ENCODE results near the gene THAP6.
"Not testable (repeated sequence)": the region's sequence is repeated elsewhere in the genome, so short reads cannot be mapped to it uniquely, and the experiment has no call there.

THAP6 gene

GRCh38 chr4:75514131-75514948 lies at the start of gene THAP6, which contains the start of gene RCHY1:
Gene THAP6 (plus strand): TSS chr4:75514473. CDS start chr4:75515453, 980 bp downstream.
Gene RCHY1 (minus strand): TSS chr4:75514403. CDS start chr4:75514286, 117 bp downstream.
- peak; percentile 94 for DNase-seq

DNA sequence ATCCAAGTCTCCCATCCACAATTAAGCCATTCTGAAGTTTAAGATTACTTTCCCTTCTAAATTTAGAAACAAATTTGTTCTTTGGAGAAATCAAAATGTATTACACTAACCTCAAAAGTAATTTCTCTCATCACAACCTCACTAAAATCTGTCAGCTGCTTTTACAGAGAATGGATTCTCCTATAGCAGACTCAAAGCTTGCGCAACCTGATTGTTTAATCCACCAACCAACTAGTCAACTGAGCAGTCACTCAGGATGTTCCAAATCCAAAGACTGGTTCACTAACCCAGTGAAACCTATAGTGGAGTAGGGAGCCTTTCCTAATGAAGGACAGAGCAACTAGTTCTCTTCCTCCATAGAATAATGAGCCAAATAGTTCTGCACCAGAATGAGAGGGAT lies 44.4 kb upstream of the THAP6 start:
- DNase-seq = no peak

DNA sequence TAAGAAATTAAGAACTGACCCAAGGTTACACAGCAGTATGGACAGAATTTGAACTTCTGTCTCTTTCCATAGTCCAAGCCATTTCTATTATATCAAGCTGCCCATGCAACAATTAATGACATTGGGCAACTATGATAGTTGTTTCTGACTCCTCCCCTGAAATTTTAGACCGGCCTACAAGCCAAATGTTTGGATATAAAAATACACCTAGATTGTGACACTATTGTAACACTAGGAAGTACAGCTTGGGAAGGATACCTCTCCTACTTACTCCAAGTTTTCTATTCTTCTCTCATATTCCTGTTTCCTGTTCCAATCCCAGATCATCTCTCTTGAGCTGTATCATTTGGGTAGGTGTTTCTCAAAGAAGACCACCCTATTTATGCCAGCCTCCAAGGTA lies 43.5 kb upstream of the THAP6 start:
- DNase-seq = no peak

- DNase-seq = no peak
Measured at GRCh38 chr4:75477201-75477600, 37.1 kb upstream of the THAP6 start.

DNA sequence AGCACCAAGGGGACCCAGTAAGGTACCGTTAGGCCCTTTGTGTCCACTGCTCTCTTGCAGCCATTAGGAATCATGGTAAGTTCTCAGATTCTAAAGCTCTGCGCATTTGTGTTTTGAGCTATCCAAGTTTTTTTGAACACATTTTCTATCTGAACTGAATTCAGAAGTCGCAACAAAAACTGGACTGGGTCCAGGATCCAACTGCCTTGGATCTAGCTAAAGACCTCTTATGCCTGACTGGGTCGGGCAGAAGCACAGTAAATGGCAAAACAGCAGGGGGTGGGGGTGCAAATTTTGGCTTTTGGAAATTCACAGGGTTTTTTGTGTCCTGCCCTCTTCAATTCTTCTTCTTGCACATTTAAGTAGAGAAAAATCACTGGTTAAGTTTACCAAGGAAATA lies 30.1 kb upstream of the THAP6 start:
- no peak for DNase-seq

- DNase-seq = no peak
Measured at GRCh38 chr4:75490155-75490554, 24.1 kb upstream of the THAP6 start.

DNA sequence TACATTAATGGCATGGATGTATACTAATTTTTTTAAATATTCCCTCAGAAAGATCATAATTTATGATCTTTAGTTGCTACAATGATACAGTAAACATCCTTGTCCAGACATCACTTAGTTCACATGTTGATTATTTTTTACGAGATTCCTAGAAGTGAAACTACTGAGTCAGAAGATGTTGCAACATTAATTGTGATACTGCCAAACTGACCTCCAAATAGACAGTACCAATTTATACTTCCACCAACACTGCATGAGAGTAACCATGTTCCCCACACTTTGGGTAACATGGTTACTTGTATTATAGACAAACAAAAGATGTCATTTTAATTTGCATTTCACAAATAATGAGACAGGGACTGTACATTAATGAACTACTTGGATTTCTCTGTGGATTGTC lies 19.7 kb upstream of the THAP6 start:
- DNase-seq = peak; percentile 11

- no peak for DNase-seq
Measured at GRCh38 chr4:75495476-75495875, 18.8 kb upstream of the THAP6 start.

GRCh38 chr4:75496406-75496805 lies 17.9 kb upstream of the THAP6 start:
- DNase-seq = no peak

DNA sequence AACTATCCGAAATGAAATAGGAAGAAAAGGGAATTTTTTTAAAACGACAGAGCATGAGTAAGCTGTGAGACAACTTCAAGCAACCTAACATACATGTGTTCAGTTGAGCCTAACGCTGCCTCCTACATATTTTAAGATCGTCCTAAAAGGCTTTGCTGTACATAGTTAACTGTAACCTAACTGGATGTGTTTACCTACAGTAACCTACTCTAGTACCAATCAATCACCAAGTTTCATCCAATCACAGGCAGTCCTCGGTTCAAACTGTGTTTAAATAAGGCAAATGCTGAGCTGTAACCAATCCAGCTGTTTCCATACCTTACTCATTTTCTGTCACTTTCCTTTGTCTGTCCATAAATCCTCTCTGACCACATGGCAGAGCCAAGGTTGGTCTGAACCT lies 17.1 kb upstream of the THAP6 start:
- DNase-seq = no peak

- no peak for DNase-seq
Measured at GRCh38 chr4:75498041-75498440, 16.2 kb upstream of the THAP6 start.

DNA sequence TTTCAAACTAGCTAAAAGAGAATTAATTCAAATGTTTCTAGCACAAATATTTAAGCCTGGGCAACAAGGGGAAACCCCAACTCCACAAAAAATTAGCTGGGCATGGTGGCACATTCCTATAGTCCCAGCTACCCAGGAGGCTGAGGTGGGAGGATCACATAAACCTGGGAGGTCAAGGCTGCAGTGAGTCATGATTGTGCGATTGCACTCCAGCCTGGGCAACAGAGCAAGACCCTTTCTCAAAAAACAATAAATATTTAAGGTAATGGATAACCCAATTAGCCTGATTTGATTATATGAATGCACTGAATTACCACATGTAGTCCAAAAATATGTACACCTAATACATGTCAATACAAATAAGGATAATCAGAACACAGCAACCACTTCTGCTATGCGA lies 14.4 kb upstream of the THAP6 start:
- no peak for DNase-seq

DNA sequence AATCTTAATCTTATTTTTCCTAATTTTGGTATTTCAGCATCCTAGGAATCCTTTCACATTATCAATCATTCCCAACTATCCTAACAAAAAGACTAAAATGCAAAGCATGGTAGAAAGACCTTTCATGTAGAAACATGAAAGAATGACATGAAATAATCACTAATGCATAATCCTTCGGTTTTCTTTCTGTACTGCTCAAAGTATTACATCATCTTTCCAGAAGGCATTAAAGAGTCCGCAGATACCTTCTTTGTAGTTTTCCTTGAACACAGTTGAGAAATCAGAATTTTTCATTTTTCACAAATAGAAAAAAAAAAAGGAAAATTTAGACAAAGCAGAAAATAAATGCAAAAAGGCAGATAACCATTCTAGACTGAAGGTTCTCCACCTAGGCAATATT lies 11.6 kb upstream of the THAP6 start:
- no peak for DNase-seq

DNA sequence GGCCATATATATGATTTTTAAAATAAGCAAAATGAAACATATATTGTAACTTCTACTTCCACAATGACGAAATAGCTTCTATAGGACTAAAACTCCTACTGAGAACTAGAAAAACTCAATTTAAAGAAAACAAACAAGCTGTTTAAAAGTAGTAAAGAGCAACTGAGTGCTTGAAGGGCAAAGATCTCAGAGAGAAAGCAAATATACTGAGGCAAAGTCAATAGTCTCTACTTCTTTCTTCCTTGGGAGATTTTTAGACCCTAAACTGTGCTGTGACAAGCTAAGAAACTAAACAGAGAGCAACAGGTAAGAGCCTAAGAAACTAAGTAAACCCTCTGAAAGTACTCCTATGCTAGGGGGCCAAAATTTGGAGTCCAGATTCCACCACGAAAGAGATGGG lies 8.6 kb upstream of the THAP6 start:
- no peak for DNase-seq

DNA sequence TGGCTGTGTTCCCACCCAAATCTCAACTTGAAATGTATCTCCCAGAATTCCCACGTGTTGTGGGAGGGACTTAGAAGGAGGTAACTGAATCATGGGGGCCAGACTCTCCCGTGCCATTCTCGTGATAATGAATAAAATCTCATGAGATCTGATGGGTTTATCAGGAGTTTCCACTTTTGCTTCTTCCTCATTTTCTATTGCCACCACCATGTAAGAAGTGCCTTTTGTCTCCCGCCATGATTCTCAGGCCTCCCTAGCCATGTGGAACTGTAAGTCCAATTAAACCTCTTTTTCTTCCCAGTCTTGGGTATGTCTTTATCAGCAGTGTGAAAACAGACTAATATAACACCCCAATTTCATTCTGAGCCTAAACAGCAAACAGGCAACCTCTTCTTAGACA lies 4.7 kb upstream of the THAP6 start:
- DNase-seq = not testable (repeated sequence)

- DNase-seq = no peak
Measured at GRCh38 chr4:75511841-75512240, 2.4 kb upstream of the THAP6 start.

DNA sequence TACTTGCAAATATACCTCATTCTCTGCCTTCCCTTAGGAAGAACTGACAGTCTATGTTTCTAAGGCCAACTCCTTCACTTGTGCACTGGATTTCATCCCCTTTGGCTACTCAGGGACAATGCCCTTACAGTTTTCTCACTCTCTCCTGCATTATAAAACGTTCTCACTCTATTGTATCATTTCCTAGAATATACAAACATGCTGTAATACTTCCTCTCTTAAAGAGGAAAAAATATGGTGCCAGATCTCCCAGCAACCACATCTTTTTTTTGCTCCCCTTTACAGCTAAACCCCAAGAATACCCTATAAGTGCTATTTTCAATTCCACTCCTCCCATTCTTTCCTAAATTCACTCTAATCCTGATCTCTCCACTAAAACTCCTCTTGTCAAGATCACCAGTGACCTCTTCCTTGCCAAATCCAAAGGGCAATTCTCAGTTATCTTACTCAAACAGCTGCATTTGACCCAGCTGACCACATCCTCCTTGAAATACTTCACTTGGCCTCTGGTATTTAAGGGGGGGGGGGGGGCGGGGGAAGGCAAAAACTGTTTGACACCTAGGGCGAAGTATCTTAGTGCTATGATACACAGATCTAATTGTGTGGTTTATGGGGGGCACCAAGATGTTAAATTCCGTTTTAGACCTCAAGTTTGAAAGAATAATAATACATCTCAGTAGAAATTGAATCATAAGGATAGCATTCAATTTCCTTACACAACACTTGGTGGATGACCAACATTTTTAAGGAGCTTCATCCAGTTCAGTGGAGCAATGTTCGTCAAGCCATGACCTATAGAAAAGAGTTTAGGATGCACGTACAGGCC lies 1.7 kb upstream of the THAP6 start:
- peak; percentile 58 for DNase-seq

DNA sequence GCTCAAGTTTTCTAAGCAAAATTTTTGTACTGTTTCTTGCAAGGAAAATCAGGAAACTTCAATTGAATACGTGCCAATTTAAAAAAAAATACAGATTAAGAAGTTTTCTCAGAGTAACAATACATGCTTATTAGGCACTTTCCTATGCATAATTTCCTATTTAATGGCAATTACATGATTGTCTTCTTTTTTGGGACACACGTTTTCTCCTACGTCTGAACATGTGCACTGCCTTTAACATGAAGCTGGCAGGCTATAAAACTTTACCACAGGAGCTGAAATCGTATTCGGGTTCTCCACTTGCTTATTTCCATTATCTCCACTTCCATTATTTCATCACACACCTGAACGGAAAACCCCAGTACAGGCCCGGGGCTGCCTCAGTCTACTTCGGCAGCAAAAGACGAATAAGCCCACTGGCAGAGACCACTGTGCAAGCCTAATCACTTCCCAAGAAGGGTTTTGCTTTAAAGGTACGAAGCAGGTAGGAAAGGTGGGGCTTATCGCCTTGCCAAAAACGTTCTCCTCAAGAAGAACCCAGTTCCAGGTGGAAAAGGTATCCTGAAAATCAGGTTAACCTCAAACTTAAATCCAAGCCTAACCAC lies 645 bp upstream of the THAP6 start:
- DNase-seq = no peak

- DNase-seq = no peak
Measured at GRCh38 chr4:75514949-75515612, 808 bp downstream of the THAP6 start.

DNA sequence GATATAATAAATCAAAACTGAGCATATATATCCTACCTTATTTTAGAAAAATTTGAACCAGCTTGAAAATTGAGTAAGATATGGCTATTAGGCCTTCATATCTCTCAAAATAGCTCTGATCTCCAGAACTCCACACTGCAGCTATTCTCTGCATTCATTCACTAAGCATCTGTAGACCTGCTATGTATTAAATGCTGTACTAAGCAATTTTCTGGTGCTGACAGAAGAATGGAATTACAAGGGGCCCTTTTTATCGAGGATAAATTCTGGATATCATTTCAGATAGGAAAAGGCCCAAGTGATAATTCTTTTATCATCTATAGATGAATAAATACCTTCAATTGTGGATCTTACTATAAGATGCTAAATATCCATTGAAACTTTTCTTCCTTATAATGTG lies 1.9 kb downstream of the THAP6 start:
- DNase-seq = no peak

DNA sequence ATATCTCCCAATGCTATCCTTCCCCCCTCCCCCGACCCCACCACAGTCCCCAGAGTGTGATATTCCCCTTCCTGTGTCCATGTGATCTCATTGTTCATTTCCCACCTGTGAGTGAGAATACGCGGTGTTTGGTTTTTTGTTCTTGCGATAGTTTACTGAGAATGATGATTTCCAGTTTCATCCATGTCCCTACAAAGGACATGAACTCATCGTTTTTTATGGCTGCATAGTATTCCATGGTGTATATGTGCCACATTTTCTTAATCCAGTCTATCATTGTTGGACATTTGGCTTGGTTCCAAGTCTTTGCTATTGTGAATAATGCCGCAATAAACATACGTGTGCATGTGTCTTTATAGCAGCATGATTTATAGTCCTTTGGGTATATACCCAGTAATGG lies 5.2 kb downstream of the THAP6 start:
- DNase-seq = not testable (repeated sequence)

DNA sequence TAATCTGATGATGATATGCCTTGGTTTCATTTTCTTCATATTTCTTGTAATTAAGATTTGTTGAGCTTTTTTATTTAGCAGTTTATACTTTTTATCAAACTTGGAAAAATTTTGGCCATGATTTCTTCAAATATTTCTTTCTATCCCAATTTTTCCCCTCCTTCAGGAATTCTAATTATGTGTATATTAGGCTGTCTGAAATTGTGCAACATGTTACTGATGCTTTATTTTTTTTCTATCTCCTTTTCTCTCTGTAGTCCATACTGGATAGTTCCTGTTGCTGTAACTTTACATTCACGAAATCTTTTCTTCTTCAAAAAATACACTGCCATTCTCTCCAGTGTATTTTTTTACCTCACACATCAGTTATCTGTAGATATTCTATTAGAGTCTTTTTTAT lies 10.8 kb downstream of the THAP6 start:
- DNase-seq = no peak

DNA sequence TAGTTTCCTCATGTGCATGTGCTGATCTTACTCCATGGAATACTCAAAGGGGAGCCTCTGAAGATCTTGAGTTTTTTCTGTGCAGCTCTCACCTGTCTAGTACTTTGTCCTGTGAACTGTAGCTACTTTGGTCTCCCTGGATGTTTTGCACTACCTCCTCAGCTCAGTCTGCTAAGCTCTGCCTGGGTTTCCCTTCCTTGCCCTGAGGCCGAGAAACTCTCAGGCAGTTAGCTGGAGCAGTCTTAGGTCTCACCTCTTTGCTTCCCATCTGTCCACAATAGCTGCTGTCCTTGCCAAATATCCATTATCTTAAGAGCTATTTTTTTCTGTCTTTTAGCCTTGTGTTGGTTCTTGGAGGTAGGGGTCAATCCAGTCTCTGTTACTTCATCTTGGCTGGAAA lies 11.6 kb downstream of the THAP6 start:
- no peak for DNase-seq

Measured in NCI-H226 (cell line).